GM23338 (cell line): ENCODE data around the gene ICAM1. TPM values are rescaled to one million over a fixed set of nuclear protein-coding genes. Genes with fewer than 3 reads are reported as not detected.

Experiments
- ATAC-seq: fragments of 200-7000 bp; cut with Tn5 transposase; 3 replicates; pipeline ENCODE4 v1.9.1; 2020
- DNase-seq: peaks from one replicate; pipeline ENCODE4 v3.0.0-alpha.2; 2015; ENCODE audit warnings: low spot score
- H2AFZ ChIP-seq: fragments of 200-600 bp; sonication (generic); 2 replicates; pipeline ENCODE4 v1.8.0; 2016; ENCODE audit warnings: antibody characterized with exemption, mild to moderate bottlenecking, moderate library complexity
- H3F3A ChIP-seq: fragments of 200-600 bp; sonication (generic); replicated peaks from 2 replicates; pipeline ENCODE4 v1.8.0; 2017; ENCODE audit warnings: antibody characterized with exemption, mixed run types, low read depth
- H3K27ac ChIP-seq: fragments of 200-600 bp; sonication (generic); 2 replicates; pipeline ENCODE4 v1.6.1; 2016; ENCODE audit warnings: low read depth
- H3K27me3 ChIP-seq: fragments of 200-600 bp; sonication (generic); 2 replicates; pipeline ENCODE4 v1.8.0; 2016; ENCODE audit warnings: mild to moderate bottlenecking, mixed run types, moderate library complexity; ENCODE audit not compliant: insufficient read depth
- H3K36me3 ChIP-seq: fragments of 200-600 bp; sonication (generic); 2 replicates; pipeline ENCODE4 v1.8.0; 2016; ENCODE audit warnings: mild to moderate bottlenecking; ENCODE audit not compliant: insufficient read depth
- H3K4me1 ChIP-seq: fragments of 200-600 bp; sonication (generic); 2 replicates; pipeline ENCODE4 v1.8.0; 2016; ENCODE audit warnings: mild to moderate bottlenecking, moderate library complexity; ENCODE audit not compliant: insufficient read depth
- H3K4me2 ChIP-seq: fragments of 200-600 bp; sonication (generic); 2 replicates; pipeline ENCODE4 v1.7.1; 2017; ENCODE audit warnings: mixed run types
- H3K4me3 ChIP-seq: fragments of 200-600 bp; sonication (generic); 2 replicates; pipeline ENCODE4 v1.6.1; 2016; ENCODE audit warnings: mixed run types
- H3K79me2 ChIP-seq: fragments of 200-600 bp; sonication (generic); replicated peaks from 2 replicates; pipeline ENCODE4 v1.8.0; 2017; ENCODE audit warnings: mild to moderate bottlenecking; ENCODE audit not compliant: insufficient read depth
- H3K9me2 ChIP-seq: fragments of 200-600 bp; sonication (generic); 2 replicates; pipeline ENCODE4 v1.8.0; 2017; ENCODE audit not compliant: insufficient read depth
- H4K20me1 ChIP-seq: fragments of 200-600 bp; sonication (generic); replicated peaks from 2 replicates; pipeline ENCODE4 v1.8.0; 2017; ENCODE audit warnings: mild to moderate bottlenecking; ENCODE audit not compliant: insufficient read depth
- H3K27ac Mint-ChIP-seq: 2 replicates; pipeline ENCODE4 v1.8.0; 2020; ENCODE audit warnings: inconsistent platforms, mild to moderate bottlenecking, moderate library complexity, mixed read lengths
- H3K27me3 Mint-ChIP-seq: 3 replicates; pipeline ENCODE4 v1.8.0; 2022; ENCODE audit warnings: low read depth, mild to moderate bottlenecking, moderate library complexity, mixed read lengths, inconsistent platforms; ENCODE audit not compliant: insufficient read depth, poor library complexity
- H3K36me3 Mint-ChIP-seq: 3 replicates; pipeline ENCODE4 v1.8.0; 2021; ENCODE audit warnings: low read depth, mild to moderate bottlenecking, inconsistent platforms, moderate library complexity, mixed read lengths
- H3K4me1 Mint-ChIP-seq: 3 replicates; pipeline ENCODE4 v1.8.0; 2020; ENCODE audit warnings: mild to moderate bottlenecking, inconsistent platforms, mixed read lengths
- H3K4me3 Mint-ChIP-seq: 3 replicates; pipeline ENCODE4 v1.8.0; 2021; ENCODE audit warnings: moderate library complexity, mild to moderate bottlenecking, inconsistent platforms, mixed read lengths
- H3K9me3 Mint-ChIP-seq: 3 replicates; pipeline ENCODE4 v1.8.0; 2020; ENCODE audit warnings: moderate library complexity, mild to moderate bottlenecking, inconsistent platforms, mixed read lengths
- CTCF ChIP-seq, 2 experiments: fragments of 200-600 bp in 1 of 2; sonication (generic) in 1 of 2; conservative IDR thresholded peaks; 2 replicates each; pipeline versions ENCODE4 v1.5.1 to v1.6.1; 2016 to 2017; ENCODE audit warnings: antibody characterized with exemption in 2 of 2, low read depth in 2 of 2, mild to moderate bottlenecking in 2 of 2, moderate library complexity in 1 of 2
- ETS1 ChIP-seq: IDR thresholded peaks from 2 replicates; pipeline ENCODE4 v1.6.1; 2016; ENCODE audit warnings: antibody characterized with exemption
- JUNB ChIP-seq: IDR thresholded peaks from one replicate; pipeline ENCODE4 v1.6.1; 2016; ENCODE audit warnings: antibody characterized with exemption; ENCODE audit not compliant: unreplicated experiment
- POLR2AphosphoS5 ChIP-seq: IDR thresholded peaks from 2 replicates; pipeline ENCODE4 v1.6.1; 2016; ENCODE audit warnings: antibody characterized with exemption, low read depth
- ZNF331 ChIP-seq: fragments of 250-450 bp; sonication (Bioruptor Pico); IDR thresholded peaks from 2 replicates; pipeline ENCODE4 v1.5.0; 2020; ENCODE audit warnings: low read depth, mild to moderate bottlenecking, moderate library complexity
- polyA plus RNA-seq: library from polyadenylated mRNA; unstranded; fragments of >200 nt; fragmentation: Nextera tagmentation; extraction: Ambion mirVana; gene quantifications from 2 replicates; pipeline ENCODE4 v1.2.1, GENCODE V29; 2016
- total RNA-seq: library from RNA; depleted of rRNA; stranded (reverse); fragments of >200 nt; shearing (Covaris generic); gene quantifications from 2 replicates; pipeline ENCODE4 v1.2.3, GENCODE V29; 2014

Gene ICAM1
- total and polyA plus RNA-seq, 2 experiments from 2014 or later, result 1.6 to 3.5 TPM

GRCh38 chr19:10315335-10316214 is 44.7 kb downstream of the ICAM1 start, which contains the start of gene FDX2:
Gene FDX2 (minus strand): TSS chr19:10316015. CDS start chr19:10315996, 19 bp downstream.
- peak; percentile 90 for ATAC-seq
- Histone ChIP-seq H3K9me2 (no peaks in the 10 kb centered on the region), H3K4me2 (peak within 1 kb of the TSS; percentile 92), H3K27ac (peak within 1 kb of the TSS; percentile 83; the same call in 1 of the 2 replicates), H2AFZ (peak within 1 kb of the TSS; percentile 96), H3K36me3 (peaks cover 3% of the 10 kb centered on the region; the same call in 1 of the 2 replicates), H3K4me1 (peaks cover 12% of the 10 kb centered on the region; the same call in 1 of the 2 replicates), H3F3A (peaks cover 12% of the 10 kb centered on the region), H4K20me1 (peaks cover 3% of the 10 kb centered on the region; the same call in 1 of the 2 replicates), H3K27me3 (no peaks in the 10 kb centered on the region), H3K4me3 (peak within 1 kb of the TSS; percentile 92), H3K79me2 (peaks cover 6% of the 10 kb centered on the region)
- Mint-ChIP-seq H3K27me3 (peaks cover 12% of the 10 kb centered on the region), H3K4me3 (peak within 1 kb of the TSS; percentile 94), H3K36me3 (peaks cover 32% of the 10 kb centered on the region), H3K27ac (peak within 1 kb of the TSS; percentile 92), H3K4me1 (peaks cover 13% of the 10 kb centered on the region; the same call in 2 of the 3 replicates), H3K9me3 (no peaks in the 10 kb centered on the region)
- TF ChIP-seq ETS1 (0 out of 2 replicates have a peak, but pooled peaks have one; percentile 35), POLR2AphosphoS5 (peak; percentile 86), CTCF (conservative IDR thresholded peaks at IDR 0.05; ENCODE audit: low read depth in 2 of 2) (no peak)
- DNase-seq, result peak; percentile 95

GRCh38 chr19:10316229-10317044 is 45.5 kb downstream of the ICAM1 start:
- peak overlapping the region; percentile 78 for H3K27ac Mint-ChIP-seq
- Histone ChIP-seq H3K79me2 (peaks cover 6% of the 10 kb centered on the region), H3F3A (peaks cover 12% of the 10 kb centered on the region), H2AFZ (no peak overlapping the region), H3K36me3 (peaks cover 3% of the 10 kb centered on the region; the same call in 1 of the 2 replicates), H3K27me3 (no peaks in the 10 kb centered on the region), H3K4me3 (peak overlapping the region; percentile 92), H3K4me2 (peak overlapping the region; percentile 92; the same call in 1 of the 2 replicates), H4K20me1 (peaks cover 3% of the 10 kb centered on the region; the same call in 1 of the 2 replicates), H3K9me2 (no peaks in the 10 kb centered on the region), H3K4me1 (peaks cover 12% of the 10 kb centered on the region; the same call in 1 of the 2 replicates), H3K27ac (peak overlapping the region; percentile 83; the same call in 1 of the 2 replicates)
- peaks cover 12% of the 10 kb centered on the region for H3K27me3 Mint-ChIP-seq
- ATAC-seq, result peak; percentile 11
- H3K4me1 Mint-ChIP-seq, result peaks cover 13% of the 10 kb centered on the region; the same call in 2 of the 3 replicates
- no peaks in the 10 kb centered on the region for H3K9me3 Mint-ChIP-seq
- DNase-seq, result no peak
- peaks cover 32% of the 10 kb centered on the region for H3K36me3 Mint-ChIP-seq
- H3K4me3 Mint-ChIP-seq, result peak overlapping the region; percentile 94
- no peak for TF ChIP-seq CTCF (conservative IDR thresholded peaks at IDR 0.05; ENCODE audit: low read depth in 2 of 2)
- TF ChIP-seq ZNF331 (CRISPR knock-in tag), result no peak
- TF ChIP-seq JUNB, result no peak
- no peak for TF ChIP-seq POLR2AphosphoS5
